Measurements from ENCODE around the gene STXBP6. TPM values are rescaled to one million over a fixed set of nuclear protein-coding genes. Genes with fewer than 3 reads are reported as not detected.

Gene STXBP6
- total and polyA plus RNA-seq, 2 of the 13 experiments (the other 11 are each of a cell fraction or from before 2014, with no cell fraction given): 35.3 to 42.8 TPM

GRCh38 chr14:25049568-25050268 is at the start of gene STXBP6 (continued):
- TF ChIP-seq ZSCAN31 (CRISPR knock-in tag; IDR thresholded peaks at IDR 0.05; ENCODE audit: low read depth): peak; percentile 96
- TF ChIP-seq NFATC3 (CRISPR knock-in tag; IDR thresholded peaks at IDR 0.05): no peak
- no peak for TF ChIP-seq SIN3A (IDR thresholded peaks at IDR 0.05; ENCODE audit: borderline replicate concordance, low read depth, low read length)
- peak; percentile 93 for TF ChIP-seq NFAT5 (CRISPR knock-in tag; IDR thresholded peaks at IDR 0.05)
- TF ChIP-seq THAP9 (CRISPR knock-in tag; IDR thresholded peaks at IDR 0.05; ENCODE audit: borderline replicate concordance): no peak
- no peak for TF ChIP-seq ZBTB40 (IDR thresholded peaks at IDR 0.05)
- peak; percentile 78 for TF ChIP-seq ZBTB40 (CRISPR knock-in tag; IDR thresholded peaks at IDR 0.05)
- TF ChIP-seq ZNF629 (CRISPR knock-in tag; conservative IDR thresholded peaks at IDR 0.05): 0 out of 2 replicates have a peak, but pooled peaks have one; percentile 5
- no peak for TF ChIP-seq SOX6 (IDR thresholded peaks at IDR 0.05)
- no peak; the same call in 1 of the 2 replicates for TF ChIP-seq SOX6 (CRISPR knock-in tag; IDR thresholded peaks at IDR 0.05)
- TF ChIP-seq STAG1 (CRISPR knock-in tag; IDR thresholded peaks at IDR 0.05): peak; percentile 21; the same call in 1 of the 2 replicates

Measured in HepG2 (cell line).